Measurements from ENCODE around the gene UFC1.
"Not testable (repeated sequence)": the region's sequence is repeated elsewhere in the genome, so short reads cannot be mapped to it uniquely, and the experiment has no call there.

The UFC1 gene

DNA sequence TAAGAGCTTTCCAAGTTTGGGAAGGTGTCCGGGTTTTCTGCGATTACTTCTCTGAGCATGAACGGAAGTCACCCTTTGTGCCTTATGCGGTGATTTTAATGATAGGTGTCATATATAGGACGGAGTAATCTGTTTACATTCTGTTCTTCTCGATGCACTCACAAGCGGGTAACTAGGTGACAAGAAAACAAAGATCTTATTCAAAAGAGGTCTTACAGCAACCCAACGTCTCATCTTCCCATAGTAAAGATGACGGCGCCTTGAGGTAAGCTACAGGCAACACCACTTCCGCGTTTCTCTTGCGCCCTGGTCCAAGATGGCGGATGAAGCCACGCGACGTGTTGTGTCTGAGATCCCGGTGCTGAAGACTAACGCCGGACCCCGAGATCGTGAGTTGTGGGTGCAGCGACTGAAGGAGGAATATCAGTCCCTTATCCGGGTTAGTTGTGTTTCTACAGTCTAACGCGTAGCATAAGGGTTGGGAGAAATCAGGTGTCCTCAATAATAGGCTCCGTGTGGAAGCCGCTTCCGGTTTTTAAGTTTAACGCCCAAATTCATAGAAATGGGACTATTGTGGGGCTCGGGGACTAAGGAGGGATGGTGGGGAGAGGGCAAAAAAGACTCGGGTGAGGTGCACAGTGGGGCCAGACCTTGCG lies at the start of gene UFC1:
Gene UFC1, plus strand, starts transcription at position 297 of the 656 bp plus-strand sequence. Its CDS starts 20 bp downstream, at position 317.
- DNase-seq = peak; percentile 81 to 83

DNA sequence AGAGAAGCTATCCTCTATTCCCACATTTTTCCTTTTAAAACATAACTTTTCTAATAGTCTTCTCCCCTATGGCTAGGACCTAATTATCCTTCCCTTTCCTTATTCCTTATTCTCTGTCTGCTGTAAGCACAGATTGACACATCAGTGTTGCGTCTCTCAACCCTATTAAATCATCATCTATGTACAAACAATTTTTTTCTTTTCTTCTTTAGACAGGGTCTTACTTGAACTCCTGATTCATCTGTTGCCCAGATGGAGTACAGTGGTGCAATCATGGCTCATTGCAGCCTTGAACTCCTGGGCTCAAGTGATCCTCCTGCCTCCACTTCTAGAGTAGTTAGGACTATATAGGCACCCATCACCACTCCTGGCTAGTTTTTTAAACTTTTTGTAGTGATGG lies 47.3 kb upstream of the UFC1 start:
- no peak for DNase-seq

DNA sequence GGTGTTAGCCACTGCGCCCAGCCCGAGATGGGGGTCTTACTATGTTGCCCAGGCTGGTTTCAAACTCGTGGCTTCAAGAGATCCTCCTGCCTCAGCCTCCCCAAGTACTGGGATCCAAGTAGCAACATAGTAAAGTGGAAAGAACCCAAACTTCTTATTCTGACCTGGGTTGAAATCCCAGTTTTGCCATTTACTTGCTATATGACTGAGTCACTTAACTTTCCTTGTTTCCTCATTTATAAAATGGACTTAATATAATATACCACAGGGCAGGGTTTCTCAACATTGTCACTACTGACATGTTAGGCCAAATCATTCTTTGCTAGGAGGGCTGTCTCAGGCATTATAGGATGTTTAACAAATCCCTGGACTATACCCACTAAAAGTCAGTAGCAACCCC lies 42.7 kb upstream of the UFC1 start:
- peak; percentile 58 to 68 for DNase-seq

DNA sequence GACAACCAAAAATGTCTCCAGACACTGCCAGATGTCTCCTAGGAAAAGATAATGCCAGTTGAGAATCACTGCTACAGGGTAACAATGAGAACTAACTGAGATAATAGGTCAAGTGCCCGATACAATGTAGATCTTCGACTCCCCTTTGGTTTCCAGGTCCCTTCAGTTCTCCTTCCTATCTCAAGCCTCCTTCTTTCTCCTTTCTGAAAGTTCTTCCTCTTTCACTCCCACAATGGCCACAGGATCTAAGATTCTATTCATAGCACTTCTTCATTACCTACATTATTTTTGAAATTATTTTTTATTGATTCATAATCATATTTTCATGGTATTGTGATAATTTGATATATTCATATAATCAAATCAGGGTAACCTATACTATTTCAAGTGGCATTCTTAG lies 42.3 kb upstream of the UFC1 start:
- peak in 1 of 2 donors; percentile 30 for DNase-seq

DNA sequence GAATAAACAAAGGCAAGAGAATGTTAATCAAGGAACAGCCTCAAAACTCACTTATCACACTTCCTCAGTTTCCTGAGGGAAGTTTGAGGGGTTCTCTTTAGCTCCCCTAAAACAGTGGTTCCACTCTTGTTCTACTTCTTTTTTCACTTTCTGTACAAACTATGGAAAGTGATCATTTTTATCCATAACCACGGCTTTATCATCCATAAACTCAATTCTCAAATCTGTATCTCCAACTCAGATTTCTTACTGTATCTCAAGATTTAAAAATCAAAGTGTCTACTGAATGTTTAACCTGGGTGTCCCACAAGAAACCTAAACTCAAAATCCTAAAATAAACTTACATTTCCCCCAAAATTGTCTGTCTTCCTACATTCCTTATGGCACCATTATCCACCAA lies 39.9 kb upstream of the UFC1 start:
- no peak for DNase-seq

DNA sequence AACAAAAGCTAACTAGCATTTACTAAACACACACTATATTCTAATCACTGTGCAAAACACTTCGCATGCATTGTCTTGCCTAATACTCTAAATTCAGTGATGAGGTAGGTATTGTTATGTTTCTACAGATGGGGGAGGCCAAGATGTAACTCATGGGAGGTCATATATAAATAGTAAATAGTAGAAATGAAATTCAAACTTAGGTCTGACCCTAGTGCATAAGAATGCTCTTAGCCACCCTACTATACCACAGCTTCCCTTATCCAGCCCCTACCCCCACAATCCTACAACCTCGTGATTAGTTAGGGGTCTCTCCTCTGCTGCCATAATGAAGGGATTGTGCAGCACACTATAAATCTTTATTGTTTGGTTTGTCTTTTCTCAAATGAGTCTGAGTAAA lies 39.2 kb upstream of the UFC1 start:
- no peak for DNase-seq

DNA sequence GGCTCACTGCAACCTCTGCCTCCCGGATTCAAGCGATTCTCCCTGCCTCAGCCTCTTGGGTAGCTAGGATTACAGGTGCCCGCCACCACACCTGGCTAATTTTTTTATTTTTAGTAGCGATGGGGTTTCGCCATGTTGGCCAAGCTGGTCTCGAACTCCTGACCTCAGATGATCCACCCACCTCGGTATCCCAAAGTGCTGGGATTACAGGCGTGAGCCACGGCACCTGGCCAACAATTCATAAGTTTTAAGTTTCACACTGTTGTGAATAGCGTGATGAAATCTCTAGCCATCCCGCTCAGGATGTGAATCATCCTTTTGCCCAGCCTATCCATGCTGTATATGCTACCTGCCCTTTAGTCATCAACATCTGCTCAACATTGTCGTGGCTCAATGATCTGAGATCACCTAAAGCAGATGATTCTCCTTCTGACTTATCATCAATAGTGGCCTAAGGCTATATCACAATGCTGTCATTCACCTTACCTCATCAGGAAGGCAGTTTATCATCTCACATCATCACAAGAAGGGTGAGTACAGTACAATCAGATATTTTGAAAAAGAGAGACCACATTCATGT lies 38.6 kb upstream of the UFC1 start:
- no peak for DNase-seq

DNA sequence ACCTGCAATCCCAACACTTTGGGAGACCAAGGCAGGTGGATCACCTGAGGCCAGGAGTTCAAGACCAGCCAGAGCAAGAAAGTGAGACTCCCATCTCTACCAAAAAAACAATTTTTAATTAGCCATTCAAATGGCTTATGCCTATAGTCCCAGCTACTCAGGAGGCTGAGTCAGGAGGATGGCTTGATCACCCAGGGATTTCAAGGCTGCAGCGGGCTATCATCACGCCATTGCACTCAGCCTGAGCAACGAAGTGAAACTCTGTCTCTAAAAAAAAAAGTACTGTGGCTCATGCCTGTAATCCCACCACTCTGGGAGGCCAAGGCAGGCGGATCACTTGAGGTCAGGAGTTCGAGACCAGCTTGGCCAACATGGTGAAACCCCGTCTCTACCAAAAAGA lies 37.8 kb upstream of the UFC1 start:
- not testable (repeated sequence) for DNase-seq

DNA sequence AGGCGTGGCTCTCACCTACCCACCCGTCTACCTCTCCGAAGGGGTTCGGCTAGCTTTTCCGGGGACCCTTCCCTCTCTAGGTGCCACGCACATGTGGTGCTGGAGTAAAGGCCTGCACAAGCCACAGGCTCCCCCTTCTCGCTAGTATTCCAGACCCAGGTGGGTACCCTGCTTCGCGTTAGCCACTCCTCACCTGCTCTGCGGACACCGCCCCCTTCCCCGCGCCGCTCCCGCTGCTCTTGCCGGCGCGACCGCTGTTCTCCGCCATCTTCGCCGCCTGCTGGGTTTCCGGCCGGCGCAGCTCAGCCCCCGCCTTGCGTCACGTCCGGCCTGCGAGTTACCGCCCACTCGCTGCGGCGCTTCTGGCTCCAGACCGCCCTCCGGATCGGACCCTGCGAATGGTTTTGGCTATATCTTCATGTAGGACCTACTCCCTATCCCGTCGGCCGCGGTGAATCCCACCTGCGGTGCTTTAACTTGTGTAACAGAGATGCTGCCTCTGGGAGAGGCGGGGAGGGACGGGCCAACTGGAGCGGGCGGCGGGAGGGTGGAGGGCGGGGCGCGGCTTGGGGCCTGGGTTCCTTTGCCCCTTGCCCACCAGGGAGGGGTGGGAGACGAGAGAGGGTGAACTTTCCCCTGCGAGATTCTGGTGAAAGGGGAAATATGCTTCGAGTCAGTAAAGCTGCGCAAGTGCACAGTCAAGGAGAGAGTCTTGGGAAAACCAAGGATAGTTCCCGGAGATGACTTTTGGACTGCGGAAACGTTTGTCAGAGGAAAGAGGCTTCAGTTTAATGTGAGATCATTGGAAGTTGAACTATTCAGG lies 35.8 kb upstream of the UFC1 start, which contains the start of the genes NIT1 and PFDN2:
Gene NIT1, plus strand, starts transcription at position 347 of the 823 bp plus-strand sequence. Its CDS starts 72 bp downstream, at position 419.
Gene PFDN2, minus strand, starts transcription at position 279 of the 823 bp plus-strand sequence. Its CDS starts 11 bp downstream, at position 268.
- DNase-seq = peak; percentile 80 to 86

DNA sequence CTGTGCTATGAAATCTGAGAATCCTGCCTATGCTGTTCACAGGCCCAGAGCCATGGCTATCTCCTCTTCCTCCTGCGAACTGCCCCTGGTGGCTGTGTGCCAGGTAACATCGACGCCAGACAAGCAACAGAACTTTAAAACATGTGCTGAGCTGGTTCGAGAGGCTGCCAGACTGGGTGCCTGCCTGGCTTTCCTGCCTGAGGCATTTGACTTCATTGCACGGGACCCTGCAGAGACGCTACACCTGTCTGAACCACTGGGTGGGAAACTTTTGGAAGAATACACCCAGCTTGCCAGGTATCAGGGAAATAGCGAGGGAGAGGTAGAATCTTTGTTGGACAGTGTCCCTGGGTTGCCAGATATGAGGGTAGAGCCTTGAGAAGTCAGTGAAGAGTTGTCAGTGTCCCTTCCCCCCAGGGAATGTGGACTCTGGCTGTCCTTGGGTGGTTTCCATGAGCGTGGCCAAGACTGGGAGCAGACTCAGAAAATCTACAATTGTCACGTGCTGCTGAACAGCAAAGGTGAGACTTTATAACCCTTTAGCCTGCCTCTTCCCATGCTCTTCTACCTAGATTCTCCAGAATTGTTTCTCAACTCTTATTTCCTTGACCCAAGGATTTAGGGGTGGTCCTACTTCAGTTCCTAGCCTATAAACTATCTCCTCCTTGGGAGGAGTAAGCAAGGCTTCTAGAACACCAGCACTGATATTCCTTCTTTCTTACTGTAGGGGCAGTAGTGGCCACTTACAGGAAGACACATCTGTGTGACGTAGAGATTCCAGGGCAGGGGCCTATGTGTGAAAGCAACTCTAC lies 34.5 kb upstream of the UFC1 start:
- peak; percentile 60 to 68 for DNase-seq

DNA sequence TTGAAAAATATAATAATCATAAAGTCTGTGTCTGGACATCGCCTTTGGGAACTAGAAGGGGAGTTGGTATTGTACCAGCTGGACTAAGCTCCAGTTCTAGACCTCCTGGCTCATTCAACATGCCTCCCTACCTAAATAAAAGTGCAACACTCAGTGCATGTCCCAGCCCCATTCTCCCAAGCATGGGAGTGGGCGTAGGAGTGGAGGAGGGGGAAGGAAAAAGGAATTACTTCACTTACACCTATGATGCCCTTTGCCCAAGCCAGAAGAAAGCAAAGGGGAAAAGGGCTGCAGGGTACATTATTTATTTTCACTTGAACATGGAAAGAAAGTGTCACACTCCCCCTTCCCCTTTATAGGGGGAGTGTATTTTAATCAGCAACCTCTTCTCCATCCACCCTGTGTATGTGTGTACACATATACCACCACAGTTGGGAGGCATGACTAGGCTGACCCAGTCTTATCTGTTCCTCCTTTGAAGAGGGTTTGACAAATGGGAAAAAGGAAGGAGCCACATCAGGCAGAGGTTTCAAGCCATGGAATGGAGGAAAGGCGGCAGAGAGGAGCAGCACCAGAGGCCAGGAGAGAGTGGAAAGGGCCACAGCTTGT lies 32.6 kb upstream of the UFC1 start:
- peak in 1 of 2 donors; percentile 28 for DNase-seq

DNA sequence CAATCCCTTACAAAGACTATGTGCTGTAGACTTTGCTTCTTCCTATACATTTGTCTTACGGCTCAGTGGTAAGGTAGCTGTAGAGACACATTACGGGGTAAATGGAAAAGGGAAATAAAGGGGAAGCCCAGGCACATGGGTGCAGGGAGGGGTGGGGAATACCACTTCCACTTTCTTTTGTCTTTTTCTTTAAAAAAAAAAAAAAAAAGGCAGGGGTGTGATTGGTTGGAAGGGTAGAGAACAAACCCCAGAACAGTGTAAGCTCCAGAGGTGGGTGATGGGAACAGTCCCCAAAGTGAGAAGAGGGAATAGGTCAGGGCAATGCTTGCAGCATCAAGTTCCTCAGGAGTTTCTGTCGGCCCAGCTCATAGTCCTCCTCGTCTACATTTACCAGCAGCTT lies 31.9 kb upstream of the UFC1 start:
- DNase-seq = peak; percentile 75 to 79

DNA sequence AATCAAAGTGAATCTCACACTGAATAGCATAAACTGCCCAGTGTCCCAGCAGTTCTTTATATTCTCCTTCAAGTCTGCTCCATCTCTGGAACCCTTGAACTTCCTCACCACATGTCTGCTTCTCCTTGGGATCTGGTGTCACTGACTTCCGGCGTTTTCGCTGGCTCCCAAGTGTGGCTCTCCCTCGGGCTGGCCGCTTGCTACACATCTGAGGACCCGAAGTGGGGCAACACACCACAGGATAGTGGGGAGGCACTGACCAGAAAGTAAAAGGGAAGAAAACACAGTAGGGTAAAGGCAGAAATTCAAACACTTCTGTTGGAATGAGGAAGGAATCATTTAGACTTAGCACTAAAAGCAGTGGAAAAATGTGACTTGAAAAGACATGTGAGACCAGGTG lies 30.8 kb upstream of the UFC1 start:
- DNase-seq = no peak

DNA sequence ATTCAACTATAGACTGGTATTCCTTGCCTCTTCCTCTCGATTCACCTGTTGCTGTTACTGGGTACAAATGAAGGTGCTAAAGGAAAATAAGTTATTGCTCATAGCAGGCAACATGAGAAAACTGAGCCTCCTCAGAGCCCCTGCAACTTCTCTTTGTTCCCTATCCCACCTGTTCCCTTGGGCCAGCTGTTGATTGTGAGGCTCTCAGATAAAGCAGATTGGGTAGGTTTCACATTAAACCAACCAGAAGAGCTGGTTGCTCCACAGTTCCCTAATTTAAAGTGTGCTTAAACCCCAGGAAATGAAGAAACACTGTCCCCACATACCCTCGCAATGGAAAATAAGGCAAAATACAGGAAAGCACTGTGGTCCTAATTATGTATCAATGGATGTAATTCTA lies 26.1 kb upstream of the UFC1 start:
- DNase-seq = peak in 1 of 2 donors; percentile 21

DNA sequence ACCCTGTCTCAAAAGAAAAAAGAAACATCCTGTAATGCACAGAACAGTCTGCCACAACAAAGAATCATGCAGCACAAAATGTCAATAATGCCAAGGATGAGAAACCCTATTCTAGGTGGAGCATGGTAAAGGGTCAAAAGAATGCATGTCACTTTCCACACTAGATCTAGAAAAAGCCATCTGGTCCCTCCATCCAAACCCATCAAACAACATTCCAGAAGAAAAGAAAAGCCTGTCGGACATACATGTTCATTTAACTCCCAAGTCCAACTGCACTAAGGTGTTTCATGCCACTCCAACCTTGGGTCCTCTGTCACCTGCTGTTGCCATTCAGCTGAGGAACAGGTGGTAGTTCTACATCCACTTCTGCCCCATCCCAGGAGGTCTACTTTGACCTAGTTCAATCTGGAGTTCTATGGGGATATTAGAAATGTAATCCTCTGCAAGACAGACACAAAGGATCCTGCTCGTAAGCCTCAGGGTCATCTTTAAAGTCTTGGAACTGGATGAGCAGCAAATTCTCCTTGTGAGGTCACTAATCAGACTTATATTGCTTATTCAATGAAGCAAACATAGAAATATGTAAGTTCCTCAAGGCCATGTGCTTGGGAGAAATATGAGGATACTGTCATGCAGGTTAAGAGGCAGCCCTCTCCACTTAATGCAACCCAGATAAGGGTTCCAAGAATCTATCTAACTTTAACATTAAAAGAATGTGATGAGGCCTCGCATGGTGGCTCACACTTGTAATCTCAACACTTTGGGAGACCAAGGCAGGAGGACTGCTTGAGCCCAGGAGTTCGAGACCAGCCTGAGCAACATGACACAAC lies 25.0 kb upstream of the UFC1 start:
- no peak for DNase-seq

DNA sequence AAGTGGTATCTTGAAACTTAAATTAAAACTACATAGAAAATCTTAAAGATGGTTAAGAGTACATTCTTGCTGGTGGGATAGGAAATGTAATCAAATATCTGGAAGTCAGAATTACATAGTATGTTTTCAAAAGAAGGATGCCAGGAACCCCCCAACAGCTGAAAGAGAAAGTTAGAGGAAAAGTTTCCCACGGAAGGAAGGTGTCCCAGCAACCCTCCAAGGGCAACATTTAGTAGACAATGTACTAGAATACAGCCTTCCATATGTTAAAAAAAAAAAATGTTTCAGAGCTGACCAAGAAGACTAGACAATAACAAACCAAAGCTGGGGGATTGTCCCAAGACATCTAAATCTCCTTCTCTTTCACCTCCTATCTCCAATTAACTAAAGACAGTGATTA lies 23.5 kb upstream of the UFC1 start:
- DNase-seq = no peak

DNA sequence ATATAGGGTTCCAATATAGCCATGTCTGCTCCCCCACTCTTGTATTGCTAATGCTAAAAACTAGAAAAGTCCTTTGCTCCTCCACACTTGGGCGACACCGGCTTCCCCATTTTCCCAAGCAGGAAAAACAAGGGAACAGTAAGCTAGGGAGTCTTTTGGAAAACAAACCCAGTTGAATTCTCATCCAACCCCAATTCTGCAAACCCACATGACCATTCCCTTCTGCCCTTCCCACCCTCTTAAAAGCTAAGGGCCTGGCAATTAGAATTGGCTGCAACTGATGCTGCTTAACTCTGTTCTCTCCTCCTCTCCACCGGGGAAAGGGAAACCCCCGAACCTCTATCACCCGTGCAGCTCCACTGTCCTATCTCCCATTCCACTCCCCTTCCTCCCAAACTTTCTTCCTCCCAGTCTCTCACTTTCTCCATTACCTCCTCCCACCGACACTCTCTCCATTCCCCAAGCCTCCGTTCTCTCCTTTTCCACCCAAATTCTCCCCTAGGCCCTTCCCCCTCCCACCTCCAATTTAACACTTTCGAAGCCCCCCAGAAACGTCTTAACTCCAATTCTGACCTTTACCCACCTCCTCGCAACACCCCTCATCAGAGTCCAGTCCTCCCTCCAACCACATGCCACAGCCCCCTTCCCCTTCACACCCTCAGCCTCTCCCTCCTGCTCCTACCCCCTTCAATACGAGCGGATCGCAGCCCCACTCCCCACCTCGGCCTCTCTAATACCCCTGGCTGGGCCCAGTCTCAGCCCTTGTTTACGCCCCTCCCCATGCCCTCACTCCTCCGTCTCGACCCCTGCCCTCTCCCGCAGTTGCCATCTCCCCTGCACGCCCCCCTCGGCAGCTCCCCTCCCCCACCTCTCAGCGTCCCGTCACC lies 22.0 kb upstream of the UFC1 start:
- DNase-seq = no peak

DNA sequence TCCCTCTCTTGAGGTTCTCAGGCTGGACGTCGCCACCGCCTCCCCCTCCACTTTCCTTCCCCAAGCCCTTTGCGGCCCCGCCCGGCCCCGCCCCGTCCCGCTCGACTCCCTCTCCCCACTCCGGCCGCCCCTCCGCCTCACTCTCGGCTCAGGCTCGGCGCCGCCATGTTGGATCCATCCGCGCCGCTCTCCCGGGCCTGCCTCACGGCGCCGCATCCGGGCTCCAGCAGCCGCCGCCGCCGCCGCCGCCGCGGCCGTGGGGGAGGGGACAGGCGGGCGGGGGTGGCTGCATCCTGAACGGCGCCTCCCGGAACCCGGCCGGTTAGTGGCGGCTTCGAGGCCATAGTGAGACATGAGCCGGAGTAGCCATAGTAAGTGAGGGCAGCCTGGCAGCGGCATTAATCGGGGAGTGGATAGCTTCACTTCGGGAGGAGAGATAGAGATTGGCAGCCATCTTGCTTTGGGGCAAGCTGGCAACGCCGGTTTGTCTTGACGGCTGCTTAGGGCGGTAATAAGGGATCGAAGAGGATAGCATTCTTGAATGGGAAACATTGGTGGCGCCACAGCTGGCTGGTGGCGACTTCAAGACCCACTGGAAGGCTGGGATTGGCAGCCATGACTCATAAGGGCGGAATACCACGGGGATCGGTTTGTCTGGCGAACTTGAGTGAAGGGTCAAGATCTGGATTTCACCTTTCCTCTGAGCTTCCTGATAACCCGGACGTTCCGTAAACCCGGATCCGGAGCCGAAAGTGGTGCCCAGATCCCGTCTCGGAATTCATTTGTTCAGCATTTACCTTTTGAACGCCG lies 21.2 kb upstream of the UFC1 start, which contains the start of gene DEDD:
Gene DEDD, minus strand, starts transcription at position 258 of the 810 bp plus-strand sequence. CDS start 8,205 bp downstream, outside the sequence.
- DNase-seq = peak; percentile 91 to 95

DNA sequence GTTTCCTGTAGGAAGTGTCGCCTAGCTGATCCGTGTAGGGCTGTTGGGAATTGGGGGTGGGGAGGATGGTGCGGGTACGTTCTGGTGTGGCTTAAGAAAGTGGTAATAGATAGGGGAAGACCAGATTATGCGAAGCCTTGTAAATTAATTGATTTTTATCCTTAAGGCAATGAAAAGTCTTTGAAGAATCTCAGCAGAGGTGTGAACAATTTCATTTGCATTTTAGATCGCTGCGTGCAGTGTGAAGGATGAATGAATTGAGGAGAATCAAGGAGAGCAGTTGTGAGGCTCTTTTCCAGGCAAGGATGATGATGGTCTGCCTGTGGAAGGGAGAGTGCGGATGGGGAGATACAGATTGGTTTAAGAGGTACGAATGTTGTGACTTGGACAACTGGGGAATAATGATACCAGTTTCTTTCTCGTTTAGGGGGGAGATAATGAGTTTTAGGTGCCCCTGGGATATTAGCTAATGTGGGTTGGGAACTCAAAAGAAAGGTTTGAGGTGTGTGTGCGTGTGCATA lies 20.5 kb upstream of the UFC1 start:
- no peak for DNase-seq
